GM23338 (cell line): ENCODE measurements around the gene KCNN2. TPM values are rescaled to one million over a fixed set of nuclear protein-coding genes. Genes with fewer than 3 reads are reported as not detected.

Experiments
- ATAC-seq: fragments of 200-7000 bp; cut with Tn5 transposase; 3 replicates; pipeline ENCODE4 v1.9.1; 2020
- DNase-seq: peaks from one replicate; pipeline ENCODE4 v3.0.0-alpha.2; 2015; ENCODE audit warnings: low spot score
- H2AFZ ChIP-seq: fragments of 200-600 bp; sonication (generic); 2 replicates; pipeline ENCODE4 v1.8.0; 2016; ENCODE audit warnings: antibody characterized with exemption, mild to moderate bottlenecking, moderate library complexity
- H3F3A ChIP-seq: fragments of 200-600 bp; sonication (generic); replicated peaks from 2 replicates; pipeline ENCODE4 v1.8.0; 2017; ENCODE audit warnings: antibody characterized with exemption, mixed run types, low read depth
- H3K27ac ChIP-seq: fragments of 200-600 bp; sonication (generic); 2 replicates; pipeline ENCODE4 v1.6.1; 2016; ENCODE audit warnings: low read depth
- H3K27me3 ChIP-seq: fragments of 200-600 bp; sonication (generic); 2 replicates; pipeline ENCODE4 v1.8.0; 2016; ENCODE audit warnings: mild to moderate bottlenecking, mixed run types, moderate library complexity; ENCODE audit not compliant: insufficient read depth
- H3K36me3 ChIP-seq: fragments of 200-600 bp; sonication (generic); 2 replicates; pipeline ENCODE4 v1.8.0; 2016; ENCODE audit warnings: mild to moderate bottlenecking; ENCODE audit not compliant: insufficient read depth
- H3K4me1 ChIP-seq: fragments of 200-600 bp; sonication (generic); 2 replicates; pipeline ENCODE4 v1.8.0; 2016; ENCODE audit warnings: mild to moderate bottlenecking, moderate library complexity; ENCODE audit not compliant: insufficient read depth
- H3K4me2 ChIP-seq: fragments of 200-600 bp; sonication (generic); 2 replicates; pipeline ENCODE4 v1.7.1; 2017; ENCODE audit warnings: mixed run types
- H3K4me3 ChIP-seq: fragments of 200-600 bp; sonication (generic); 2 replicates; pipeline ENCODE4 v1.6.1; 2016; ENCODE audit warnings: mixed run types
- H3K79me2 ChIP-seq: fragments of 200-600 bp; sonication (generic); replicated peaks from 2 replicates; pipeline ENCODE4 v1.8.0; 2017; ENCODE audit warnings: mild to moderate bottlenecking; ENCODE audit not compliant: insufficient read depth
- H3K9me2 ChIP-seq: fragments of 200-600 bp; sonication (generic); 2 replicates; pipeline ENCODE4 v1.8.0; 2017; ENCODE audit not compliant: insufficient read depth
- H4K20me1 ChIP-seq: fragments of 200-600 bp; sonication (generic); replicated peaks from 2 replicates; pipeline ENCODE4 v1.8.0; 2017; ENCODE audit warnings: mild to moderate bottlenecking; ENCODE audit not compliant: insufficient read depth
- H3K27ac Mint-ChIP-seq: 2 replicates; pipeline ENCODE4 v1.8.0; 2020; ENCODE audit warnings: inconsistent platforms, mild to moderate bottlenecking, moderate library complexity, mixed read lengths
- H3K27me3 Mint-ChIP-seq: 3 replicates; pipeline ENCODE4 v1.8.0; 2022; ENCODE audit warnings: low read depth, mild to moderate bottlenecking, moderate library complexity, mixed read lengths, inconsistent platforms; ENCODE audit not compliant: insufficient read depth, poor library complexity
- H3K36me3 Mint-ChIP-seq: 3 replicates; pipeline ENCODE4 v1.8.0; 2021; ENCODE audit warnings: low read depth, mild to moderate bottlenecking, inconsistent platforms, moderate library complexity, mixed read lengths
- H3K4me1 Mint-ChIP-seq: 3 replicates; pipeline ENCODE4 v1.8.0; 2020; ENCODE audit warnings: mild to moderate bottlenecking, inconsistent platforms, mixed read lengths
- H3K4me3 Mint-ChIP-seq: 3 replicates; pipeline ENCODE4 v1.8.0; 2021; ENCODE audit warnings: moderate library complexity, mild to moderate bottlenecking, inconsistent platforms, mixed read lengths
- H3K9me3 Mint-ChIP-seq: 3 replicates; pipeline ENCODE4 v1.8.0; 2020; ENCODE audit warnings: moderate library complexity, mild to moderate bottlenecking, inconsistent platforms, mixed read lengths
- CREB1 ChIP-seq: fragments of 250-450 bp; sonication (Bioruptor Pico); IDR thresholded peaks from 2 replicates; pipeline ENCODE4 v1.5.0; 2020; ENCODE audit warnings: low read depth, mild to moderate bottlenecking, moderate library complexity
- ETS1 ChIP-seq: IDR thresholded peaks from 2 replicates; pipeline ENCODE4 v1.6.1; 2016; ENCODE audit warnings: antibody characterized with exemption
- EZH2 ChIP-seq: fragments of 200-600 bp; sonication (generic); IDR thresholded peaks from one replicate; pipeline ENCODE4 v1.8.0; 2017; ENCODE audit warnings: antibody characterized with exemption, mild to moderate bottlenecking, low read depth; ENCODE audit not compliant: unreplicated experiment
- JUNB ChIP-seq: IDR thresholded peaks from one replicate; pipeline ENCODE4 v1.6.1; 2016; ENCODE audit warnings: antibody characterized with exemption; ENCODE audit not compliant: unreplicated experiment
- NANOG ChIP-seq: IDR thresholded peaks from 2 replicates; pipeline ENCODE4 v1.6.1; 2016; ENCODE audit warnings: antibody characterized with exemption, borderline replicate concordance
- POLR2AphosphoS5 ChIP-seq: IDR thresholded peaks from 2 replicates; pipeline ENCODE4 v1.6.1; 2016; ENCODE audit warnings: antibody characterized with exemption, low read depth
- REST ChIP-seq: IDR thresholded peaks from one replicate; pipeline ENCODE4 v1.6.1; 2018; ENCODE audit warnings: antibody characterized with exemption; ENCODE audit not compliant: unreplicated experiment
- STAT1 ChIP-seq: IDR thresholded peaks from one replicate; pipeline ENCODE4 v1.6.1; 2016; ENCODE audit warnings: antibody characterized with exemption; ENCODE audit not compliant: unreplicated experiment
- ZNF114 ChIP-seq: fragments of 250-450 bp; sonication (Bioruptor Pico); IDR thresholded peaks from 2 replicates; pipeline ENCODE4 v1.5.0; 2020; ENCODE audit warnings: mild to moderate bottlenecking, moderate library complexity
- ZNF331 ChIP-seq: fragments of 250-450 bp; sonication (Bioruptor Pico); IDR thresholded peaks from 2 replicates; pipeline ENCODE4 v1.5.0; 2020; ENCODE audit warnings: low read depth, mild to moderate bottlenecking, moderate library complexity
- polyA plus RNA-seq: library from polyadenylated mRNA; unstranded; fragments of >200 nt; fragmentation: Nextera tagmentation; extraction: Ambion mirVana; gene quantifications from 2 replicates; pipeline ENCODE4 v1.2.1, GENCODE V29; 2016
- total RNA-seq: library from RNA; depleted of rRNA; stranded (reverse); fragments of >200 nt; shearing (Covaris generic); gene quantifications from 2 replicates; pipeline ENCODE4 v1.2.3, GENCODE V29; 2014
- TF ChIP-seq, protein P1 (sequence below): fragments of 250-450 bp; sonication (Bioruptor Pico); IDR thresholded peaks from 2 replicates; pipeline ENCODE4 v1.5.0; 2020; ENCODE audit warnings: mild to moderate bottlenecking, moderate library complexity

The KCNN2 gene
- total and polyA plus RNA-seq, 2 experiments from 2014 or later, result 14.7 to 15.9 TPM

GRCh38 chr5:114415760-114416159, 53.9 kb downstream of the KCNN2 start:
- Histone ChIP-seq H3F3A (no peaks in the 10 kb centered on the region), H3K9me2 (no peaks in the 10 kb centered on the region), H3K27ac (no peak overlapping the region), H3K79me2 (peaks cover 98% of the 10 kb centered on the region), H3K36me3 (no peaks in the 10 kb centered on the region), H3K27me3 (no peaks in the 10 kb centered on the region), H3K4me2 (no peak overlapping the region), H4K20me1 (no peaks in the 10 kb centered on the region; the same call in 1 of the 2 replicates), H2AFZ (no peak overlapping the region), H3K4me3 (no peak overlapping the region), H3K4me1 (peaks cover 6% of the 10 kb centered on the region; the same call in 1 of the 2 replicates)
- H3K4me1 Mint-ChIP-seq, result peaks cover 32% of the 10 kb centered on the region; the same call in 2 of the 3 replicates
- H3K4me3 Mint-ChIP-seq, result no peak overlapping the region
- no peaks in the 10 kb centered on the region for H3K27me3 Mint-ChIP-seq
- DNase-seq (no peak), ATAC-seq (peak; percentile 47)
- H3K36me3 Mint-ChIP-seq, result no peaks in the 10 kb centered on the region
- peak overlapping the region; percentile 11; the same call in 1 of the 2 replicates for H3K27ac Mint-ChIP-seq
- H3K9me3 Mint-ChIP-seq, result no peaks in the 10 kb centered on the region
- TF ChIP-seq ZNF331 (CRISPR knock-in tag) (no peak), NANOG (no peak), ZNF114 (CRISPR knock-in tag) (no peak), ETS1 (no peak), REST (no peak), POLR2AphosphoS5 (no peak), STAT1 (no peak), JUNB (no peak)

- H3K79me2 ChIP-seq, result peaks cover 98% of the 10 kb centered on the region
- no peaks in the 10 kb centered on the region for H3K36me3 Mint-ChIP-seq
- DNase-seq, result no peak
- no peaks in the 10 kb centered on the region; the same call in 1 of the 2 replicates for H4K20me1 ChIP-seq
- no peak overlapping the region for H3K4me3 ChIP-seq
- peaks cover 6% of the 10 kb centered on the region; the same call in 1 of the 2 replicates for H3K4me1 ChIP-seq
- ATAC-seq, result no peak
- H3F3A ChIP-seq, result no peaks in the 10 kb centered on the region
- peaks cover 32% of the 10 kb centered on the region; the same call in 2 of the 3 replicates for H3K4me1 Mint-ChIP-seq
- H3K4me2 ChIP-seq, result no peak overlapping the region
- no peaks in the 10 kb centered on the region for H3K36me3 ChIP-seq
- H3K27ac ChIP-seq, result no peak overlapping the region
- no peaks in the 10 kb centered on the region for H3K9me2 ChIP-seq
- no peak overlapping the region for H3K4me3 Mint-ChIP-seq
- no peak overlapping the region for H3K27ac Mint-ChIP-seq
- H3K9me3 Mint-ChIP-seq, result no peaks in the 10 kb centered on the region
- H2AFZ ChIP-seq, result no peak overlapping the region
- H3K27me3 Mint-ChIP-seq, result no peaks in the 10 kb centered on the region
- no peaks in the 10 kb centered on the region for H3K27me3 ChIP-seq
- TF ChIP-seq EZH2 (no peak), POLR2AphosphoS5 (no peak), STAT1 (no peak), CREB1 (CRISPR knock-in tag) (no peak), ZNF114 (CRISPR knock-in tag) (no peak)
- TF ChIP-seq, protein P1, sequence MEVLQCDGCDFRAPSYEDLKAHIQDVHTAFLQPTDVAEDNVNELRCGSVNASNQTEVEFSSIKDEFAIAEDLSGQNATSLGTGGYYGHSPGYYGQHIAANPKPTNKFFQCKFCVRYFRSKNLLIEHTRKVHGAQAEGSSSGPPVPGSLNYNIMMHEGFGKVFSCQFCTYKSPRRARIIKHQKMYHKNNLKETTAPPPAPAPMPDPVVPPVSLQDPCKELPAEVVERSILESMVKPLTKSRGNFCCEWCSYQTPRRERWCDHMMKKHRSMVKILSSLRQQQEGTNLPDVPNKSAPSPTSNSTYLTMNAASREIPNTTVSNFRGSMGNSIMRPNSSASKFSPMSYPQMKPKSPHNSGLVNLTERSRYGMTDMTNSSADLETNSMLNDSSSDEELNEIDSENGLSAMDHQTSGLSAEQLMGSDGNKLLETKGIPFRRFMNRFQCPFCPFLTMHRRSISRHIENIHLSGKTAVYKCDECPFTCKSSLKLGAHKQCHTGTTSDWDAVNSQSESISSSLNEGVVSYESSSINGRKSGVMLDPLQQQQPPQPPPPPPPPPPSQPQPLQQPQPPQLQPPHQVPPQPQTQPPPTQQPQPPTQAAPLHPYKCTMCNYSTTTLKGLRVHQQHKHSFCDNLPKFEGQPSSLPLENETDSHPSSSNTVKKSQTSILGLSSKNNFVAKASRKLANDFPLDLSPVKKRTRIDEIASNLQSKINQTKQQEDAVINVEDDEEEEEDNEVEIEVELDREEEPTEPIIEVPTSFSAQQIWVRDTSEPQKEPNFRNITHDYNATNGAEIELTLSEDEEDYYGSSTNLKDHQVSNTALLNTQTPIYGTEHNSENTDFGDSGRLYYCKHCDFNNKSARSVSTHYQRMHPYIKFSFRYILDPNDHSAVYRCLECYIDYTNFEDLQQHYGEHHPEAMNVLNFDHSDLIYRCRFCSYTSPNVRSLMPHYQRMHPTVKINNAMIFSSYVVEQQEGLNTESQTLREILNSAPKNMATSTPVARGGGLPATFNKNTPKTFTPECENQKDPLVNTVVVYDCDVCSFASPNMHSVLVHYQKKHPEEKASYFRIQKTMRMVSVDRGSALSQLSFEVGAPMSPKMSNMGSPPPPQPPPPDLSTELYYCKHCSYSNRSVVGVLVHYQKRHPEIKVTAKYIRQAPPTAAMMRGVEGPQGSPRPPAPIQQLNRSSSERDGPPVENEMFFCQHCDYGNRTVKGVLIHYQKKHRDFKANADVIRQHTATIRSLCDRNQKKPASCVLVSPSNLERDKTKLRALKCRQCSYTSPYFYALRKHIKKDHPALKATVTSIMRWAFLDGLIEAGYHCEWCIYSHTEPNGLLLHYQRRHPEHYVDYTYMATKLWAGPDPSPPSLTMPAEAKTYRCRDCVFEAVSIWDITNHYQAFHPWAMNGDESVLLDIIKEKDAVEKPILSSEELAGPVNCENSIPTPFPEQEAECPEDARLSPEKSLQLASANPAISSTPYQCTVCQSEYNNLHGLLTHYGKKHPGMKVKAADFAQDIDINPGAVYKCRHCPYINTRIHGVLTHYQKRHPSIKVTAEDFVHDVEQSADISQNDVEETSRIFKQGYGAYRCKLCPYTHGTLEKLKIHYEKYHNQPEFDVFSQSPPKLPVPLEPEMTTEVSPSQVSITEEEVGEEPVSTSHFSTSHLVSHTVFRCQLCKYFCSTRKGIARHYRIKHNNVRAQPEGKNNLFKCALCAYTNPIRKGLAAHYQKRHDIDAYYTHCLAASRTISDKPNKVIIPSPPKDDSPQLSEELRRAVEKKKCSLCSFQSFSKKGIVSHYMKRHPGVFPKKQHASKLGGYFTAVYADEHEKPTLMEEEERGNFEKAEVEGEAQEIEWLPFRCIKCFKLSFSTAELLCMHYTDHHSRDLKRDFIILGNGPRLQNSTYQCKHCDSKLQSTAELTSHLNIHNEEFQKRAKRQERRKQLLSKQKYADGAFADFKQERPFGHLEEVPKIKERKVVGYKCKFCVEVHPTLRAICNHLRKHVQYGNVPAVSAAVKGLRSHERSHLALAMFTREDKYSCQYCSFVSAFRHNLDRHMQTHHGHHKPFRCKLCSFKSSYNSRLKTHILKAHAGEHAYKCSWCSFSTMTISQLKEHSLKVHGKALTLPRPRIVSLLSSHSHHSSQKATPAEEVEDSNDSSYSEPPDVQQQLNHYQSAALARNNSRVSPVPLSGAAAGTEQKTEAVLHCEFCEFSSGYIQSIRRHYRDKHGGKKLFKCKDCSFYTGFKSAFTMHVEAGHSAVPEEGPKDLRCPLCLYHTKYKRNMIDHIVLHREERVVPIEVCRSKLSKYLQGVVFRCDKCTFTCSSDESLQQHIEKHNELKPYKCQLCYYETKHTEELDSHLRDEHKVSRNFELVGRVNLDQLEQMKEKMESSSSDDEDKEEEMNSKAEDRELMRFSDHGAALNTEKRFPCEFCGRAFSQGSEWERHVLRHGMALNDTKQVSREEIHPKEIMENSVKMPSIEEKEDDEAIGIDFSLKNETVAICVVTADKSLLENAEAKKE (CRISPR knock-in tag), result no peak
Observed at GRCh38 chr5:114416254-114416653, 54.4 kb downstream of the KCNN2 start.
